Breast epithelium (tissue), 3 donors: ENCODE measurements around the gene DNAH17.

Experiments used
- POLR2A ChIP-seq: fragments of 450-650 bp; IDR thresholded peaks from one replicate; pipeline ENCODE4 v1.6.1; 2016; ENCODE audit warnings: antibody characterized with exemption, mild to moderate bottlenecking, moderate library complexity
- POLR2AphosphoS5 ChIP-seq, 3 donors: sonication (generic); formaldehyde crosslinking; IDR thresholded peaks; one replicate each; pipeline ENCODE4 v1.6.1; 2017; ENCODE audit warnings: antibody characterized with exemption in 3 of 3
- TF ChIP-seq, protein P1 (sequence below), 3 donors: fragments of 450-650 bp; IDR thresholded peaks; one replicate each; pipeline ENCODE4 v1.5.1; 2016 to 2017; ENCODE audit warnings: antibody characterized with exemption in 3 of 3, mild to moderate bottlenecking in 3 of 3, moderate library complexity in 3 of 3

DNA sequence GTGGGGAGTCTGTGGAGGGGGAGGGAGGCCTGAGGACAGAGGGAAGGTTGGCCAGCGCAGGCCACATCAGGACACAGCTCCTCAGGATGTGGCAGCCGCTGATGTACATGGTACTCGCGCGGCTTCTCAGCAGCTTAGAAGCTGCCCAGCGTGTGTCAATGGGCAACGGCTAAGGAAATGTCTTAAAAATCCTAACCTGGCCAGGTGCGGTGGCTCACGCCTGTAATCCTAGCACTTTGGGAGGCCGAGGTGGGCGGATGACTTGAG is 145.6 kb downstream of the DNAH17 start:
- TF ChIP-seq, protein P1, sequence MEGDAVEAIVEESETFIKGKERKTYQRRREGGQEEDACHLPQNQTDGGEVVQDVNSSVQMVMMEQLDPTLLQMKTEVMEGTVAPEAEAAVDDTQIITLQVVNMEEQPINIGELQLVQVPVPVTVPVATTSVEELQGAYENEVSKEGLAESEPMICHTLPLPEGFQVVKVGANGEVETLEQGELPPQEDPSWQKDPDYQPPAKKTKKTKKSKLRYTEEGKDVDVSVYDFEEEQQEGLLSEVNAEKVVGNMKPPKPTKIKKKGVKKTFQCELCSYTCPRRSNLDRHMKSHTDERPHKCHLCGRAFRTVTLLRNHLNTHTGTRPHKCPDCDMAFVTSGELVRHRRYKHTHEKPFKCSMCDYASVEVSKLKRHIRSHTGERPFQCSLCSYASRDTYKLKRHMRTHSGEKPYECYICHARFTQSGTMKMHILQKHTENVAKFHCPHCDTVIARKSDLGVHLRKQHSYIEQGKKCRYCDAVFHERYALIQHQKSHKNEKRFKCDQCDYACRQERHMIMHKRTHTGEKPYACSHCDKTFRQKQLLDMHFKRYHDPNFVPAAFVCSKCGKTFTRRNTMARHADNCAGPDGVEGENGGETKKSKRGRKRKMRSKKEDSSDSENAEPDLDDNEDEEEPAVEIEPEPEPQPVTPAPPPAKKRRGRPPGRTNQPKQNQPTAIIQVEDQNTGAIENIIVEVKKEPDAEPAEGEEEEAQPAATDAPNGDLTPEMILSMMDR (IDR thresholded peaks at IDR 0.05) = no peak
- TF ChIP-seq POLR2A (no peak), POLR2AphosphoS5 (IDR thresholded peaks at IDR 0.05) (no peak)
